Mammary epithelial cell (primary cell): ENCODE results near the gene CSGALNACT2.

Experiments
- EZH2 ChIP-seq: IDR thresholded peaks from 2 replicates; pipeline ENCODE4 v1.6.1; 2012; ENCODE audit warnings: low read length, inconsistent platforms, borderline replicate concordance
- TF ChIP-seq, protein P1 (sequence below), 2 donors: IDR thresholded peaks in 1 of 2; conservative IDR thresholded peaks in 1 of 2; 2 replicates each; pipeline ENCODE4 v1.5.1; 2011 to 2012; ENCODE audit warnings: inconsistent platforms in 2 of 2, low read length in 2 of 2, mild to moderate bottlenecking in 2 of 2, control low read depth in 1 of 2, low read depth in 1 of 2; ENCODE audit not compliant: insufficient read depth in 1 of 2; ENCODE audit errors: extremely low read depth in 1 of 2

- TF ChIP-seq, protein P1, sequence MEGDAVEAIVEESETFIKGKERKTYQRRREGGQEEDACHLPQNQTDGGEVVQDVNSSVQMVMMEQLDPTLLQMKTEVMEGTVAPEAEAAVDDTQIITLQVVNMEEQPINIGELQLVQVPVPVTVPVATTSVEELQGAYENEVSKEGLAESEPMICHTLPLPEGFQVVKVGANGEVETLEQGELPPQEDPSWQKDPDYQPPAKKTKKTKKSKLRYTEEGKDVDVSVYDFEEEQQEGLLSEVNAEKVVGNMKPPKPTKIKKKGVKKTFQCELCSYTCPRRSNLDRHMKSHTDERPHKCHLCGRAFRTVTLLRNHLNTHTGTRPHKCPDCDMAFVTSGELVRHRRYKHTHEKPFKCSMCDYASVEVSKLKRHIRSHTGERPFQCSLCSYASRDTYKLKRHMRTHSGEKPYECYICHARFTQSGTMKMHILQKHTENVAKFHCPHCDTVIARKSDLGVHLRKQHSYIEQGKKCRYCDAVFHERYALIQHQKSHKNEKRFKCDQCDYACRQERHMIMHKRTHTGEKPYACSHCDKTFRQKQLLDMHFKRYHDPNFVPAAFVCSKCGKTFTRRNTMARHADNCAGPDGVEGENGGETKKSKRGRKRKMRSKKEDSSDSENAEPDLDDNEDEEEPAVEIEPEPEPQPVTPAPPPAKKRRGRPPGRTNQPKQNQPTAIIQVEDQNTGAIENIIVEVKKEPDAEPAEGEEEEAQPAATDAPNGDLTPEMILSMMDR (conservative IDR thresholded peaks at IDR 0.05 in 1 of 2, IDR thresholded peaks at IDR 0.05 in 1 of 2; ENCODE audit: extremely low read depth in 1 of 2, insufficient read depth in 1 of 2, low read depth in 1 of 2, low read length in 2 of 2) = no peak
- peak; percentile 69 for TF ChIP-seq EZH2
Measured at GRCh38 chr10:43230101-43230908, 92.1 kb downstream of the CSGALNACT2 start.
